ENCODE measurements around the gene ADGRB2.

The ADGRB2 gene

GRCh38 chr1:31727849-31728248, 36.3 kb downstream of the ADGRB2 start:
- no peaks in the 10 kb centered on the region for H3K27me3 ChIP-seq (ENCODE audit: low read length)
- H3F3A ChIP-seq (ENCODE audit: insufficient read depth): no peaks in the 10 kb centered on the region
- no peaks in the 10 kb centered on the region for H3K79me2 ChIP-seq (ENCODE audit: insufficient read depth, low read length)
- H3K9me2 ChIP-seq (replicated peaks; ENCODE audit: insufficient read depth, low read length): no peaks in the 10 kb centered on the region
- no peaks in the 10 kb centered on the region for H3K36me3 ChIP-seq (ENCODE audit: low read length)
- H3K9ac ChIP-seq (ENCODE audit: low read length): no peak overlapping the region
- TF ChIP-seq CTCF (IDR thresholded peaks at IDR 0.05; ENCODE audit: insufficient read depth, low read length, poor library complexity, severe bottlenecking): no peak
- TF ChIP-seq EZH2phosphoT487 (conservative IDR thresholded peaks at IDR 0.05; ENCODE audit: low read length): no peak
- H3K4me2 ChIP-seq (ENCODE audit: low read depth, low read length, poor library complexity, severe bottlenecking): no peak overlapping the region
- H3K9me3 ChIP-seq (ENCODE audit: insufficient read depth, low read length): no peaks in the 10 kb centered on the region
- no peak overlapping the region for H3K27ac ChIP-seq (ENCODE audit: low read depth, low read length)
- no peak overlapping the region for H3K4me3 ChIP-seq (ENCODE audit: insufficient read depth, low read length, poor library complexity, severe bottlenecking)
- no peaks in the 10 kb centered on the region for H4K20me1 ChIP-seq (ENCODE audit: low read depth, low read length)
- H2AFZ ChIP-seq (ENCODE audit: low read depth, low read length, severe bottlenecking): no peak overlapping the region

GRCh38 chr1:31727195-31727594, 36.9 kb downstream of the ADGRB2 start:
- no peaks in the 10 kb centered on the region for H3K27me3 ChIP-seq (ENCODE audit: low read length)
- H3K9me3 ChIP-seq (ENCODE audit: insufficient read depth, low read length): no peaks in the 10 kb centered on the region
- no peak overlapping the region for H2AFZ ChIP-seq (ENCODE audit: low read depth, low read length, severe bottlenecking)
- no peak overlapping the region for H3K27ac ChIP-seq (ENCODE audit: low read depth, low read length)
- no peak overlapping the region for H3K4me2 ChIP-seq (ENCODE audit: low read depth, low read length, poor library complexity, severe bottlenecking)
- H3K4me3 ChIP-seq (ENCODE audit: insufficient read depth, low read length, poor library complexity, severe bottlenecking): no peak overlapping the region
- no peaks in the 10 kb centered on the region for H3F3A ChIP-seq (ENCODE audit: insufficient read depth)
- TF ChIP-seq CTCF (IDR thresholded peaks at IDR 0.05; ENCODE audit: insufficient read depth, low read length, poor library complexity, severe bottlenecking) (no peak), EZH2phosphoT487 (conservative IDR thresholded peaks at IDR 0.05; ENCODE audit: low read length) (no peak)
- no peaks in the 10 kb centered on the region for H3K9me2 ChIP-seq (replicated peaks; ENCODE audit: insufficient read depth, low read length)
- H3K79me2 ChIP-seq (ENCODE audit: insufficient read depth, low read length): no peaks in the 10 kb centered on the region
- H4K20me1 ChIP-seq (ENCODE audit: low read depth, low read length): no peaks in the 10 kb centered on the region
- H3K9ac ChIP-seq (ENCODE audit: low read length): no peak overlapping the region
- no peaks in the 10 kb centered on the region for H3K36me3 ChIP-seq (ENCODE audit: low read length)

GRCh38 chr1:31726715-31727114, 37.4 kb downstream of the ADGRB2 start:
- Histone ChIP-seq H3K9ac (ENCODE audit: low read length) (no peak overlapping the region), H3F3A (ENCODE audit: insufficient read depth) (no peaks in the 10 kb centered on the region), H3K79me2 (ENCODE audit: insufficient read depth, low read length) (no peaks in the 10 kb centered on the region), H2AFZ (ENCODE audit: low read depth, low read length, severe bottlenecking) (no peak overlapping the region), H3K36me3 (ENCODE audit: low read length) (no peaks in the 10 kb centered on the region), H3K27ac (ENCODE audit: low read depth, low read length) (no peak overlapping the region), H3K27me3 (ENCODE audit: low read length) (no peaks in the 10 kb centered on the region), H3K9me3 (ENCODE audit: insufficient read depth, low read length) (no peaks in the 10 kb centered on the region), H4K20me1 (ENCODE audit: low read depth, low read length) (no peaks in the 10 kb centered on the region), H3K4me2 (ENCODE audit: low read depth, low read length, poor library complexity, severe bottlenecking) (no peak overlapping the region), H3K9me2 (replicated peaks; ENCODE audit: insufficient read depth, low read length) (no peaks in the 10 kb centered on the region), H3K4me3 (ENCODE audit: insufficient read depth, low read length, poor library complexity, severe bottlenecking) (no peak overlapping the region)
- no peak for TF ChIP-seq EZH2phosphoT487 (conservative IDR thresholded peaks at IDR 0.05; ENCODE audit: low read length)
- TF ChIP-seq CTCF (IDR thresholded peaks at IDR 0.05; ENCODE audit: insufficient read depth, low read length, poor library complexity, severe bottlenecking): no peak
